ENCODE measurements around the gene KRT6B.
"Not testable (repeated sequence)": the region's sequence is repeated elsewhere in the genome, so short reads cannot be mapped to it uniquely, and the experiment has no call there.

KRT6B gene

DNA sequence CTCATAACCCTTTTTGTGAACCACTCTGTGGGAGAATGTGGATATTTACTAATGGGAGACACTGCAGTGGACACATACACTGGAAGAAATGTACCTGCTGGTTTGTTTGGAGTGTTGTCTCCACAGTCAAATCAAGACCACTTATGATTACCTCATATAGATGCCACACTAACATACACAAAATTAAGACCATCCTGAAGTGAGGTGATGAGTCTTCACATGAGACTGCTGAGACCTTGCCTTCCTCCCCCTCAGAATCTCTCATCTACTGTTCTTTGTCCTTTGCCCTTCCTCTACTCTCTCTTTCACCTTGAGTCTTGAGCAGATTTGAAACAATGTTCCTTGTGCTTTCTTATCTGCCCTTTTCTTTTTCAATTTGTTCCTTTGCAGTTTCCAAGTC is 36.8 kb upstream of the KRT6B start:
- TF ChIP-seq, protein P1, sequence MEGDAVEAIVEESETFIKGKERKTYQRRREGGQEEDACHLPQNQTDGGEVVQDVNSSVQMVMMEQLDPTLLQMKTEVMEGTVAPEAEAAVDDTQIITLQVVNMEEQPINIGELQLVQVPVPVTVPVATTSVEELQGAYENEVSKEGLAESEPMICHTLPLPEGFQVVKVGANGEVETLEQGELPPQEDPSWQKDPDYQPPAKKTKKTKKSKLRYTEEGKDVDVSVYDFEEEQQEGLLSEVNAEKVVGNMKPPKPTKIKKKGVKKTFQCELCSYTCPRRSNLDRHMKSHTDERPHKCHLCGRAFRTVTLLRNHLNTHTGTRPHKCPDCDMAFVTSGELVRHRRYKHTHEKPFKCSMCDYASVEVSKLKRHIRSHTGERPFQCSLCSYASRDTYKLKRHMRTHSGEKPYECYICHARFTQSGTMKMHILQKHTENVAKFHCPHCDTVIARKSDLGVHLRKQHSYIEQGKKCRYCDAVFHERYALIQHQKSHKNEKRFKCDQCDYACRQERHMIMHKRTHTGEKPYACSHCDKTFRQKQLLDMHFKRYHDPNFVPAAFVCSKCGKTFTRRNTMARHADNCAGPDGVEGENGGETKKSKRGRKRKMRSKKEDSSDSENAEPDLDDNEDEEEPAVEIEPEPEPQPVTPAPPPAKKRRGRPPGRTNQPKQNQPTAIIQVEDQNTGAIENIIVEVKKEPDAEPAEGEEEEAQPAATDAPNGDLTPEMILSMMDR (IDR thresholded peaks at IDR 0.05; ENCODE audit: unreplicated experiment in 3 of 3): no peak
- H3K4me3 Mint-ChIP-seq: no peak overlapping the region
- no peak overlapping the region for H3K27ac Mint-ChIP-seq
- no peaks in the 10 kb centered on the region for H3K36me3 Mint-ChIP-seq (ENCODE audit: low read depth)
- H3K9me3 Mint-ChIP-seq: no peaks in the 10 kb centered on the region
- H3K4me1 Mint-ChIP-seq: no peaks in the 10 kb centered on the region
- H3K27me3 Mint-ChIP-seq (ENCODE audit: low read depth): peaks cover 22% of the 10 kb centered on the region

DNA sequence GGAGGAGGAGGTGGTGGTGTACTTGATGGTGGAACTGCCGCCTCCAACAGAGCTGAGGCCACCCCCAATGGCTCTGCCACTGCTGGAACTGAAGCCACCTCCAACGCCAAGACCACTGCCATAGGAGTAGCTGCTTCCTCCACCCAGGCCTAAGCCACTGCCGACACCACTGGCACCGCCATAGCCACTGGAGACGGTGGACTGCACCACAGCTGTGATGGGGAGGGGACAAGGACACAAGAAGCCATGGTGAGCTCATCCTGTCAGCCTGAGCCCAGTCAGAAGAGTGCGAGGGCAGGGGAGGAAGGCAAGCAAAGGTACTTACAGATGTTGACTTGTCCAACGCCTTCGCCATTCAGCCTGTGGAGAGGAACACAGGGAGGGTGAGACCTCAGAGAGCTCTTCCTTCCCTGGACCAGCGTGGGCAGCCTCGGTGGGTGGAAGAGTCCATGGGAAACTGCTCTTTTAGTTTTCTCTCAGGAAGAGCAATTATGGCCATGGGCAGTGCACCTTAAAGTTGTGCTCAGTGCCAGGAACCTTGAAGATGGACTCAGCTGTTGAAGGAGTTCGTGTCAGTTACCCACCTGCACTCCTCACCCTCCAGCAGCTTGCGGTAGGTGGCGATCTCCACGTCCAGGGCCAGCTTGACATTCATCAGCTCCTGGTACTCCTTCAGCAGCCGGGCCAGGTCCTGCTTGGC is 35.9 kb upstream of the KRT6B start:
- not testable (repeated sequence) for H3K36me3 Mint-ChIP-seq (ENCODE audit: low read depth); H3K4me3 Mint-ChIP-seq

DNA sequence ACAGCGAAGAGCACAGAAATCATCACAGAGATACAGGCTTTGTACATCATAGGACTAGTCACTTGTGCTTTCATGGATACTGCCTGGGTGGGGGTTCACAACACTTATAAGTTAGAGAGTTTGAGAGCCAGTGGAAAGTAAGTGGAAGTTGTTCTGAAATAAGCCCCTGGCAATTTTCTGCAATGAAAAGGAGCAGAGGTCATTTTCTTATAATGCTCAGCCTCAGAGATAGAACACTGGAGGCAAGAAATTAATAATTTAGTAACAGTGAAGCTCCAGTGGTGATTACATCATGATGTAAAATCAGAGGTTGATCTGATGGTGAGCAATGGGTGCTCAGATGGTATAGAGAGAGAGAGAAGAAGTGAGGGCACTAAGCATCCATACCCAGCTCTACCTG is 35.3 kb upstream of the KRT6B start:
- no peaks in the 10 kb centered on the region for H3K4me1 Mint-ChIP-seq
- no peak overlapping the region for H3K27ac Mint-ChIP-seq
- peaks cover 20% of the 10 kb centered on the region for H3K27me3 Mint-ChIP-seq (ENCODE audit: low read depth)
- TF ChIP-seq, protein P1 (IDR thresholded peaks at IDR 0.05; ENCODE audit: unreplicated experiment in 3 of 3): no peak
- peaks cover 3% of the 10 kb centered on the region for H3K9me3 Mint-ChIP-seq
- no peak overlapping the region for H3K4me3 Mint-ChIP-seq
- no peaks in the 10 kb centered on the region for H3K36me3 Mint-ChIP-seq (ENCODE audit: low read depth)

More for the DNA sequence above, 35.9 kb upstream of the KRT6B start:
- H3K4me1 Mint-ChIP-seq, H3K27ac Mint-ChIP-seq, H3K9me3 Mint-ChIP-seq: not testable (repeated sequence)
- H3K27me3 Mint-ChIP-seq (ENCODE audit: low read depth): peaks cover 22% of the 10 kb centered on the region

DNA sequence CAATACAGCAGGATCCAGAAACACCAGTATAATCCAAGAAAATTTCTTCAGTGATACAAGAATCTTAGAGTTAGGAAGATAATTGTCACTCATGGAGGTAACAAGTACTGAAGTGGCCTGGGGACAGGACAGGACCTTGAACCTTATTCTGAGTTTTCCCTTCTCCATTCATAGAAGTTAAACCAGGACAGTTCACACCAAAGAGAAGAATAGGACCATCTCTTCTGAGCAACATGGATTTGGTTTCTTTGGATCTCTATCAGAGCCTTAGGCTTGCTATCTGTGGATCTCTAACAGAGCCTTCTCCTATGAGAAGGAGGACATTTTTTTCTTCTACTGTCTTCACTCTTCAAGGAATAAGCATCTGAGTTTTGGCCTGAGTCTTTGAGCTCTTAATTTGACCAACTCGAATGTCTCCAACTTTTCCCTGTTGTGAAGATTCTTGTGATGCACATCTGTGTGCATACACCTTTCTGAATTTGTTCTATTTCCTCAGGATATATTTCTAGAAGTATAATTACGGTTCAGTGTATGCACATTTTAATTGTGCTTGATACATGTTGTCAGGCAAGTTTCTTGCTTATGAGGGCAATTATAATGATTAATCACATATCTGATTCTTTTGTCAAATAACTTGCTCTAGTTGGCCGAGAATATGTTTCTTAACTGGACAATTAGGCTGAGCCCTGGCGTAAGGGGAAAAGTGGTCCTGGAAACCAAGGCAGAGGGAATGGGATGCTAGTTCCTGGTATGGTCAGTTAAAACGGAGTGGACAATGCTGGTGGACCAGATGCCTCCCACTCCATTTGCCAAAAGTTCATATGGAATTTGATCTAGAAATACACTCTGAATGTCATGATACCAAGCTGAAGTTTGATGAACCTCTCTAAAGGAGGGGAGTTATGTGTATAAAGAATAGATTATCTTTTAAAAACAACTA is 34.5 kb upstream of the KRT6B start:
- peaks cover 17% of the 10 kb centered on the region for H3K27me3 Mint-ChIP-seq (ENCODE audit: low read depth)
- H3K9me3 Mint-ChIP-seq: peaks cover 3% of the 10 kb centered on the region
- no peak overlapping the region for H3K27ac Mint-ChIP-seq
- no peak overlapping the region for H3K4me3 Mint-ChIP-seq
- H3K36me3 Mint-ChIP-seq (ENCODE audit: low read depth): no peaks in the 10 kb centered on the region
- TF ChIP-seq, protein P1 (IDR thresholded peaks at IDR 0.05; ENCODE audit: unreplicated experiment in 3 of 3): no peak
- H3K4me1 Mint-ChIP-seq: no peaks in the 10 kb centered on the region

DNA sequence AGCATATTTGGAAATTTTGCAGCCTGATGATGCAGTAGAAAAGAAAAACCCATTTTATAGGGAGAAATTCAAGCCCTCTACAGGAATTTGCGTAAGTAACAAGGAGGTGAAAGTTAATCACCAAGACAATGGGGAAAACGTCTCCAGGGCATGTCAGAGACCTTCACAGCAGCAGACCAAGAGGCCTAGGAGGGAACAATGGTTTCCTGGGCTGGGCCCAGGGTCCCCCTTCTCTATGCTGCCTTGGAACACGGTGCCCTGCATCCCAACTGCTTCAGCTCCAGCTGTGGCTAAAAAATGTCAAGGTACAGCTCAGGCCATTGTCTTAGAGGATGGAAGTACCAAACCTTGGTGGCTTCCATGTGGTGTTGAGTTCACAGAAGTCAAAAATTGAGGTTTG is 28.1 kb upstream of the KRT6B start:
- H3K27me3 Mint-ChIP-seq (ENCODE audit: low read depth): peaks cover 6% of the 10 kb centered on the region
- H3K4me3 Mint-ChIP-seq: no peak overlapping the region
- TF ChIP-seq, protein P1 (IDR thresholded peaks at IDR 0.05; ENCODE audit: unreplicated experiment in 3 of 3): no peak
- no peaks in the 10 kb centered on the region for H3K4me1 Mint-ChIP-seq
- H3K27ac Mint-ChIP-seq: no peak overlapping the region
- no peaks in the 10 kb centered on the region for H3K36me3 Mint-ChIP-seq (ENCODE audit: low read depth)
- H3K9me3 Mint-ChIP-seq: peaks cover 3% of the 10 kb centered on the region

DNA sequence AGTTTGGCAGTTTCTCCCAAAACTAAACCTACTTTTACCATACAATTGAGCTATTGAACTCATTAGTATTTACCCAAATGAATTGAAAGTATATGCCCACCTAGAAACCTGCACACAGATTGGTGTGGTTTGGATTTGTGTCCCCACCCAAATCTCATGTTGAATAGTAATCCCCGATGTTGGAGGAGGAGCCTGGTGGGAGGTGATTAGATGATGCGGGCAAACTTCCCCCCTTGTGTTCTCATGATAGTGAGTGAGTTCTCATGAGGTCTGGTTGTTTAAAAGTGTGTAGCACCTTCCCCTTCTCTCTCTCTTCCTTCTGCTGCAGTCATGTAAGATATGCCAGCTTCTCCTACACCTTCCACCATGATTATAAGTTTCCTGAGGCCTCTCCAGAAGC is 25.7 kb upstream of the KRT6B start:
- no peak overlapping the region for H3K27ac Mint-ChIP-seq
- no peaks in the 10 kb centered on the region for H3K9me3 Mint-ChIP-seq
- peaks cover 8% of the 10 kb centered on the region for H3K27me3 Mint-ChIP-seq (ENCODE audit: low read depth)
- TF ChIP-seq, protein P1 (IDR thresholded peaks at IDR 0.05; ENCODE audit: unreplicated experiment in 3 of 3): no peak
- H3K4me1 Mint-ChIP-seq: no peaks in the 10 kb centered on the region
- H3K4me3 Mint-ChIP-seq: no peak overlapping the region
- no peaks in the 10 kb centered on the region for H3K36me3 Mint-ChIP-seq (ENCODE audit: low read depth)

Measured in nephron (organoid).